Inflammatory macrophage treated with lipopolysaccharide for 4 hours (primary cell): ENCODE data around the gene NCOA7.

Experiments used
- DNase-seq: peaks from one replicate; pipeline ENCODE4 v3.0.0-alpha.2; 2020

Gene NCOA7, protein sequence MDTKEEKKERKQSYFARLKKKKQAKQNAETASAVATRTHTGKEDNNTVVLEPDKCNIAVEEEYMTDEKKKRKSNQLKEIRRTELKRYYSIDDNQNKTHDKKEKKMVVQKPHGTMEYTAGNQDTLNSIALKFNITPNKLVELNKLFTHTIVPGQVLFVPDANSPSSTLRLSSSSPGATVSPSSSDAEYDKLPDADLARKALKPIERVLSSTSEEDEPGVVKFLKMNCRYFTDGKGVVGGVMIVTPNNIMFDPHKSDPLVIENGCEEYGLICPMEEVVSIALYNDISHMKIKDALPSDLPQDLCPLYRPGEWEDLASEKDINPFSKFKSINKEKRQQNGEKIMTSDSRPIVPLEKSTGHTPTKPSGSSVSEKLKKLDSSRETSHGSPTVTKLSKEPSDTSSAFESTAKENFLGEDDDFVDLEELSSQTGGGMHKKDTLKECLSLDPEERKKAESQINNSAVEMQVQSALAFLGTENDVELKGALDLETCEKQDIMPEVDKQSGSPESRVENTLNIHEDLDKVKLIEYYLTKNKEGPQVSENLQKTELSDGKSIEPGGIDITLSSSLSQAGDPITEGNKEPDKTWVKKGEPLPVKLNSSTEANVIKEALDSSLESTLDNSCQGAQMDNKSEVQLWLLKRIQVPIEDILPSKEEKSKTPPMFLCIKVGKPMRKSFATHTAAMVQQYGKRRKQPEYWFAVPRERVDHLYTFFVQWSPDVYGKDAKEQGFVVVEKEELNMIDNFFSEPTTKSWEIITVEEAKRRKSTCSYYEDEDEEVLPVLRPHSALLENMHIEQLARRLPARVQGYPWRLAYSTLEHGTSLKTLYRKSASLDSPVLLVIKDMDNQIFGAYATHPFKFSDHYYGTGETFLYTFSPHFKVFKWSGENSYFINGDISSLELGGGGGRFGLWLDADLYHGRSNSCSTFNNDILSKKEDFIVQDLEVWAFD

DNA sequence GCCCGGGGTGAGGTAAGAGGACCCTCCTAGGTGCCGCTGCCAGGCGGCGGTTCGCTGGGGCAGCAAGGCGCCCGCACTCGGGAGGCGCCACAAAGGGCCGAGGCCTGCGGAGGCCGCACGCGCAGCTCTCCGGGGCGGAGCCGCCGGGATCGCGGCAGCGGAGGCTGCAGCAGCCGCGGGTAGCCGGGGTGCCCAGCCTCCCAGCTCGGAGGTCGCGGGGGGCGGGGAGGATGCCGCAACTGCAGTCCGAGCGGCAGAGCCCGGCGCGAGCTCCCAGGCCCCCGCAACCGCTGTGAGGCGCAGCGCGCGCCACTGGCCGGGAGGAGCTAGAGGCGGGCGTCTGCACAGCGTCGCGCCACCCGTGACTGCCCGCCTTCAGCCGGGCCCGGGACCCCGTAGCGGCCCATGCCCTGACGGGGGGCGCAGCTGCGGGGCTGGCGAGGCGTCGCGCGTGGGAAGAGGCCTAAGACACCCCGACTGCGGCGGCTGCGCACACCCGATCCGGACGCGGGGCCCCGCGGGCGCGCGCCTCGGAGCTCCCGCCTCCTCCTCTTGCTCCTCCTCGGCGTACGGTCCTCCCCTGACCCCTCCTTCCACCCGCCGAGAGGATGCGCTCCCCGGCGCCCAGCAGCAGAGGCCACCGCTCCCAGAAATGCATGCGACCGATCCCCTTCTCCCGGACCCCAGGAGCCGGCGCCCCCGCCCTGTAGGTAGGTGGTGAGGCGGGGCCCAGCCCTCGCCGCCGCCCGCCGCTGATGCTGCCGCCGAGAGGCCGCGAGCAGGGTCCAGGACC lies at the start of gene NCOA7:
Gene NCOA7, plus strand, starts transcription at position 603 of the 793 bp plus-strand sequence. CDS start 24,395 bp downstream, outside the sequence.
- DNase-seq, result peak; percentile 79

DNA sequence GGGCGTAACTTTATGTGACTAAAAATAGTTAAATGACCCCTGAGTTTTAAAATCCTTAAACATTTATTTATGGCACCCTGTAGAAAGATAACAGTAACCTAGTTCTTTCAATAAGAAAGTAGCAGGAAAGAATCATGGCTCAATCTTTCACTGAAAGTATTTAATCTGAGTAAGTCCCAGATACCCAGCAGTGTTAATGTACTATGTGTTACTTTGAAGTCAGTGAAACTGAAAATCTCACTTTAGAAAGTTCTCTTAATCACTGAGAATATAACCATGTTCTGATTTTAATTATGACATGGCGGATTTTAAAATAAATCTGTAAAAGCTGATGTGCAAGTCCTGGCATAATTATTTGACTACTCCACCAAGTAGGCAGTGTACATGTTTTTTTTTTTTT lies 49.4 kb upstream of the NCOA7 start:
- no peak for DNase-seq

DNA sequence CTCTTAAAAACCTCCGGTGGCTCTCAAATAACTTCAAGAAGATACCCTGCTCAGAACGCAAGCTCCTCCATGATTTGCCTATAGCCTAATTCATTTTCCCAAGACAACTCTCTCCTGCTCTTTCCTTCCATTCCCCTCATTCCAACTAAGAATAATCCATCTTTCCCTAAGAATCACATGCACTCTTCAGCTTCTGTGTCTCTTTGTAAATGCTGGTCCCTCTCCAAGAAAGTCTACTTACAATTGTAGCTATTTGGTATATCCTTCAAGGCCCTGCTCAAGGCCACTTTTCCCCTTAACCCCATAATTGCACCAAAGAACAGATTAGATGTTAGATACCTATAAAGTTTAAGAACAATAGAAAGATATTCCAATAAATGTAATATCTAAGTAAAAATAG lies 48.7 kb upstream of the NCOA7 start:
- no peak for DNase-seq

DNA sequence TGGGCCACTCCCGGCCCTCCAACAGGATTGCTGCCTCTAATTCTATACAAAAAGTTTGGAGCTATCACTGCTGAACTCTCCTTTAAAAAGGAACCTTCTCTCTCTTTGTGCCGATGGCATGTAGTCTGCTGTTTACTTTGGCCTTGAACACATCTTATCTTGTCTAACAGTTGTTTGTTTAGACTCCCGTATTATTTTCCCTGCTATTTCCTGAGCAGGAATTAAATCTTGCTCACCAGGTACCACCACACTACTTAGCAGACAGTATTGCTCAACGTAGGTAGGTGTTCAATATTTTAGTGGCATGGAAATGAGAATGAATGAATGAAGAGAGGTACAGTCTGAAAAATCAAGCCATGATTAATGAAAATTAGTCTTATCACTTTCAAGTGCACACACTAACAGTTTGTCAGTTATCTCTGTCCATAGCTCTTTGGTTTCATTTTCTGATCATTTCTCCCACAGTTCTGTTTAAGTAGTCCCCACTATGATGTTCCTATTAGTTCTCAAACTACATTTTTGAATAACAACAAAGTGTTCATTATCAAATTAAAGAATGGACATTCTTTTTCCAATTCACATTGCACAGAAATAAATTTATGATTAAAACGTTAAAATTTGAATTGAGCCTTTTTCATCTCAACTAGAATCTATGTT lies 48.2 kb upstream of the NCOA7 start:
- DNase-seq, result no peak

DNA sequence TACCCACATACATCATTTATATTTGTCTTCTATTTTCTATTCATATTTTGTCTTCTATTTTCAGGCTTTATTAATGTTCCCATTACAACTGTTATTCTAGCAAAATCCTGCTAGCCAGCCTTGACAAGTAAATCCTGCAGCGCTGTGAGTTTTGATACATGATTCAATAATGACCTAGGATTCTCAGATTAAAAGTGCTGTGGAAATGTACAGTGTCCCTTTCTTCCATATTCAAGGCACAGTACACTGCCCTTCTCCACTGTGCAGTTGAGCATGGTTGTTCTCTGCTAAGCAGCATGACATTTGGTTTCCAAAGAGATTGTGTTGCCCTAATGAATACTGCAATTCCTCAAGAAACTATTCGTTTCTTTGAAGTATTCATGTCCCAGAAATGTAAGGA lies 47.2 kb upstream of the NCOA7 start:
- DNase-seq, result no peak

DNA sequence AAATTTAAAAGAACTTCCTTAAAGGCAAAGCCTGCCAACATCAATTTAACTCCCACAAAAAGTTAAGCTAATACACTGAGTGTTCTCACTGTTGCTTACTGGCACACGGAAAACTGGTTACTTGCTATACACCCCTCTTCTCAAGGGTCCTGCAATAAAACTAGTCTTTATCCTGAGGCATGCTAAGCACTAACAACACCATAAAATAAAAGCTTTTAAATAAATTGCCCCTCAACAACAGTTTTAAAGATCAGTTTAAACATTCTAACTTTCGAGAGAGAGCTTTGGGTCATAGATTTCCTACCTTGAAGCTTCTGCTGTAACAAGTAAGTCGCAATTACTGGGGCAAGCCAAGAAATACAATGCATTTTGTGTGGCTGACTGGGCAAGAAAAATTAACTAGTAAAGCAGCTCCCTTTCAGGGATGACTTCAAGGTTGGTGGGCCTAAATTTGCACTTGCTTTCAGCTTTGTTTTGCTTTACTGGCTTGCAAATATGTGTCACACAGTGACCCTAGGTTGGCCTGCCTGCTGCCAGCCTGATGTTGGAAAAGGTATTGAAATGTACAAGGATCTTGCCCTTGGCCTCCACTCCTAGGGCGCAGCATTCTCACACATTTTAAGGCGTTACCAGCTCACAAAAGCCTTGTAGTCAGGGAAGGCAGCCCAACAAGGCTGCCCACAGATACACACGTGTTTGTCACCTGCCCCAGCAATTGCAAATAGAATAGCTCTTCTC lies 45.3 kb upstream of the NCOA7 start:
- DNase-seq, result no peak

DNA sequence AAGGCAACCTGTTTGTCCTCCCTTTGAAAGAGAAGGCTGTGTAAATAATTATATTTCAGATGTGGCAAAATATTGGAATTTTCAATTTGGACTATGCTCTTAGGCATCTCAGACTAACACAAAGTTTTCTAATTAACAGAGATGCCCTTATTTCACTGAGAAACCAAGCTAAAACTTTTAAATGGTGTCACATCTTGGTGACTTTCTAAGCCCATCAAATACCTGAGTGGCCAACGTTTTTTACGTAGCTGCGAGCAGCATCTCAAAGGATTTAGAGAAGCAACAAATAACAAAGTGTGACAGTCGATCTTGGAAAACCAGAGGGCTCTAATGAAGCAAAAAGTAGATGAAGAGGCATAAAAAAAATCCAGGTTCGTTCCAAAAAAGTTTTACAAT lies 44.7 kb upstream of the NCOA7 start:
- no peak for DNase-seq

DNA sequence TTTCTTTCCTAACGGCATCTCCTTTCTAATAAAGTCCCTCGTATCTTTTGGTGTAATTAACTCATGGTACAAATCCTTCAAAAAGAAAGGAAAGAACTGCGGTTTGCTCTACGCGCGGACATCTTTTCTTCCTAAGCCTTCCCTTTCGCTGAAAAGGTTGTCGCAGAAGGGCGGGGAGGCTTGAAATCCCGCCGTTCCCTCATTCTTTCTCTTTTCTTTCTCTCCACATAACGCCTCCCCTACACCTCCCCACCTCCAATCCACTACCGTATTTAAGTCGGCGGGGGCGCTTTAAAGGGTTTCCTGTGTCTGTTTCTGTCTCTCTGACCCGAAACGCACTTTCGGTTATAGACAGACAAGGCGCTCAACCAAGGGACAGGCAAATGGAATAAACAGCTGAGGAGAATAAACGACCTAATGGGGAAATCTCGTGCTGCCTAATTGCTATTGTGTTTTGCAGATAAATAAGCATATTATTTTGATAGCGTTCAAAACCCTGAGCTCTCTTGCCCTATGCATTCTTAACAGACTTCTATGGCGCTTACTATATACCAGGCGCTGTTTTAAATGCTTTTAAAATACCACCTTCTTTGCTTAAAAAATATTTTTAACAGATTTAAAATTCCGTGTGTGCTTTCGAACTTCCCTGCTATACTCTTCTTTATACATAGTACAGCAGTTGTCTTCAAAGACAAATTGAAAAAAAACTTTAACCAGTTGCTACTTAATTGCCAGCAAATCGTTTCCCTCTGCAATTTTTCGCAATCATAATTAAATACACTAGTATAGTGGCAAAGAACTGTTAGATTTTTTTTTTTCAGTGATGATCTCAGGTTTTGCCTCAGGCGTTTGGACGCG lies 43.8 kb upstream of the NCOA7 start:
- peak; percentile 70 for DNase-seq

DNA sequence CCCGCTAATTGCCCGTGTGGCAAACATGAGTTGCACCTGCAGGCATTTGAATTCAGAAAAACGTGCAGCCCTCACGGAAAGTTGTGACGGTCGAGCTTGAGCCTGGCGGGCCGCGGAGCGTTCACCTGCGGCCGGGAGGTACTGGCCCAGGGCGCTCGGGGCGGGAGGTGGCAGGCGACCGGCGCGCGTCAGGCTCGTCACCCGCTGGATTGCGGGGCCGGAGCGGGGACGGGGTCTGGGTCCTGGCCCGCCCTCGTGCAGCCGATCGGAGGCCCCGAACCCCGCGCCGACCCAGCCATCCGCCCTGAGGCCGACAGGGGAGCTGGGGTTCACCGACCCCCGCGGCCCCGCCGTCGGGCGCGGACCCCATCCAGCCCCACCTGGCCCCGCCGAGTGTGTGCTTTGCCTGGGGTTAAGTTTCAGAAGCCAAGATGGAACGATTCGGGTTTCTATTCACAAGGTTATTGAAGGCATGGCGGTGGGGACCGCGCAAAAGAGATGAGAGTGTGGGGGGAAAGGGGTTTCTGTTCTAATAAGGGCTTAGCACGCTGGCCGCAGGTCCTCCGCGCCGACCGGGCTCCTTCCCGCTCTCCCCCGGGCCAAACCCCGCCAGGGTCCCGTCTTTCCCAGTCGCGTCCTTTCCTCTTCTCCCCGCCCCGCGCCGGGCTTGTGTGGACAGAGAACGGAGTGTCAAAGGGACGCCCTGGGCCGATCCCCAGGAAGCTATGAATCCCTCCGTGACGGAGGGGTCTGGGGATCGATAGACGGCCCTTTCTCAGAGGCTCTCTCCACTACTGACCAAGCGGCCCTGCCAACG lies 43.0 kb upstream of the NCOA7 start:
- no peak for DNase-seq

DNA sequence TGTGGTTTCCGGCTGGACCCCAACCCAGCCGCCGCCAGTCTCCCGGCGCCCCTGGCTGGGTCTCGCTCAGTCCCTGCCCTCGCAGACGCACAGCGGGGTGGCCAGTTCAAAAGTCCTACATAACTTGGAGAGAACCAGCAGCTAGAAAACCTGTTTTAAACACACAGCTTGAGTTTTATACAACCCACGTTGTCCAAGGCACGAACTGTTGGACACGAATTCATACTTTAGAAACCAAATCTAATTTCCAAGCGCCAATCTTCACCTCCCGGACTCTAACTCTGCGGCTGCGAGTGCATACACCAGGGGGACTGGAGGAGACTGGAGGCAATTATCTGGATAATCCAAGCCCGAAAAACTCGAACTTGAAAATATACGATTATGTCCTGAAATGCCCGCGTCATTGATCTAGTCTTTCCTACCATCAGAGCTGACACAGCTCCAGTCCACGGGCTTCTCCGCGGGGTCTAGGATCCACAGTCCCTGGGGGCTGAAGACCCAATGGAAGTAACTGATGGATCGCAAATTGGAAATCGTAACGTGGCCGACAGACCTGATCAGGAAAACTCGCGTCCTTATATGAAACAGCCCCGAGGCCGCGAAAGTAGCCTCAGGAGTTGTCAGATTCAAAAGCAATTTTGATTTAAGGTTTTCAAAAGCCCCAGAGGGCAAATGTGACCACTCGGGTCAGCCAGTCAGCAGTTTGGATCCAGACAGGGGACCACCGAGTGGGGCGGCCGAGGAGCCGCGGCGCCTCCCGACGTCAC lies 42.2 kb upstream of the NCOA7 start:
- DNase-seq, result no peak

DNA sequence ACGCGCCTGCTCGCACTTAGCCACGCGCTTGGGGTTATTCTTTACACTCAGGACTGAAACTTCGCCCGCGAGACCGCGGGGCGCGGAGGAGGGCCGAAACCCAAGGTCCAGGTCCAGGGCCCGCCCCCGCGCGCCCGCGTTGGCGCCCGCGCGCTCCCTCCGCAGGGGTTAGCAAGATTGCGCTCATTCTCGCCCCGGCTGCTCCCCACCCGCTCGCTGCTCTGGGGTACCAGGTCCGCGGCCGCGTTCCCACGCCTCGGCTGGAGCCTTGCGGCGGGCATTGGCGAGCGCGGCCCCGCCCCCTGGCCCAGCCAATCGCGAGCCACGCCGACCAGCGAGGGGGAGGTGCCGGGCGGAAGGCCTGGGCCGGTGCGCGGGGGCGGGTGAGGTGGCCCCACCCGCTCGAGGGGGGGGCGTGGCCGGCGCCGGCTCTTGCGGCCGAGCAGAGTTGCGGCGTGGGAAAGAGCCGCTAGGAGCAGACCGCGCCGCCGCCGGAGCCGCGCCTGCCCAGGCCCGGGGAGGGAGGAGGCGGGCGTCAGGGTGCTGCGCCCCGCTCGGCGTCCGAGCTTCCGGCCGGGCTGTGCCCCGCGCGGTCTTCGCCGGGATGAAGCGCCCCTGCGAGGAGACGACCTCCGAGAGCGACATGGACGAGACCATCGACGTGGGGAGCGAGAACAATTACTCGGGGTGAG lies 41.4 kb upstream of the NCOA7 start, which contains the start of gene HEY2:
Gene HEY2, plus strand, starts transcription at position 460 of the 692 bp plus-strand sequence. Its CDS starts 145 bp downstream, at position 605.
- peak; percentile 92 for DNase-seq

DNA sequence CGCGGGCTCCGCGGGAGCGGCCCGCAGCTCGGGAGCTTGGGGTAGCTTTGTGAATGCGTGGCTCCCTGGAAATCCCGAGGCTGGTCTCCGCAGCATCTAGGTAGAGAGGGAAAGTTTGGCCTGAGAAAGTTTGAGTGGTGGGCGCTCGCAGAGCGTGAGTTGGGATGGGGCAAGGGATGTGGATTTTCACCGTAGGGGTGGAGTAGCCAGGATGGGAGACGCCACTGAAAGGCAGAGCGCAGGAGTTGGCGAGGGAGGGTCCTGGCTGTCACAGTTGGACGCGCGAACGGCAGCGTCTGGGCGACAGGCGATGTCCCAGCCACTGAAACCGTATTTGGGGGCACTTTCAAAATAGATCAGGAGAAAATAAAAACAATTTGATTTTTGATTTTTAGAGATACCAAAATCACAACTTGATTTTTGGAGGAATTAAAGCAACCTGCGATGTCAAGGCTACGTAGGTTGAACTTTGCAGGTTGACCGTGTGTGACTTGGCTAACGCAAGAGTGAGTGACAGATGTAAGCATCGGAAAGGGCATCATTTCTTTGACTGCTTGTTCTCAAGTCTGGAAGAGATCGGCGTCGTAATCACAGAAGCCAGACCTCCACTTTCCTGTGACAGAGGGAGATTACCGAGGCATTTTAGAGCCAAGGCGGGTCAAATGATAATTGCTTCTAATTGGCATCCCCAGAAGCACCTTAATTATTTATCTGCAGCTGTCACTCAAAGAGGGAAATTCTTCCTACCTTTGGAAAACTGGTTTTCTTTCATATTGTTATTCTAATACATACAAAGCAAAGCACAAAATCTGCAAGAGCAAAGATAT lies 40.7 kb upstream of the NCOA7 start:
- DNase-seq, result no peak

DNA sequence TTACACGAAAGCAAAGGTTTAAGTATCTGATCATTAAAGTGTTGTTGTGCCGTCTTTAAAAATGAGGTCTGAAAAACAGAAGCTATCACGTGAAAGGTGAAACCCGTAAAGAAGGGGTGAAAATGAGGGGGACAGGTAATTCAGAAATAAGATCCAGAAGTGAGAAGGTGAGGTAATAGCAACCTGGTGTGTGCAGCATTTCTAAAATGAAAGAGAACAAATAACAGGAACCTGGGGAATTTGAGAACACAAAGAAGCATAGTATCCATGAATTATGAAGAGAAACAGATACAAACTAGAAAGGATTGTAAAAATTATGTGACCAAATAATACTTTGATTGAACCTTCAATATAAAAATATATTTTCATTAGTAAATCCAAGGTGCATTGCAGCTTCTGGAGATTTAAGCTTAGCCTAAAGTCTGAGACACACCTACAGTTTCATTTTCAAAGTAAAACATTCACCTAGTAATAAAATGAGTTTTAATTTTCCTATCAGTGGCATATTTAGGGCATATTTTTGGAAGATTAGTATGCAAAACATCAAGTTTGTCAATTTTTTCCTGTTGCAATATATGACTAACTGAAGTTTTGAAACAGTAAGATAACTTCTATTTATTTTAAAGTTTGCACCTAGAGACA lies 39.9 kb upstream of the NCOA7 start:
- peak; percentile 21 for DNase-seq

DNA sequence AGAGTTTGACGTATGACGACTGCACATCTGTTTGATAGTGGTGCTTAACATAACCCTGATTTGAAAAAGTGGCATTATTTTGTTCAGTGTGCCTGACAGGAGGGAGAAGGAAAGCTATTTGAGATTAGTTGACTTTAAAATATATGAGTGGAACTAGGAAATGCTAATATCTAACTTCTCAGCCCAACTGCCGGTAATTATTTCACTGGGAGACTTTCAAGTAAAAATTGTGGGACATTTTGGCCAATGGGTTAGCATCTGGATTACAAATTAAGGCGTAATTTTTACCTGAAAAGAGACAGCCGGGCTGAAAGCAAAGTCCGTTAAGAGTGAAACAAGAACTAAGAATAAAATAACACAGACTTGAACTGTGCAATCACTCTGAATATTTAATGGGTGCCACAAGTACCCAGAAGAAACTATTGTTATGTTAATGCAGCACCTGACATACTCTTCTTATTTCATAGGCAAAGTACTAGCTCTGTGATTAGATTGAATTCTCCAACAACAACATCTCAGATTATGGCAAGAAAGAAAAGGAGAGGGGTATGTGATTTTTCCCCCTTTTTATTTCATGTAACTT lies 39.3 kb upstream of the NCOA7 start:
- DNase-seq, result no peak

DNA sequence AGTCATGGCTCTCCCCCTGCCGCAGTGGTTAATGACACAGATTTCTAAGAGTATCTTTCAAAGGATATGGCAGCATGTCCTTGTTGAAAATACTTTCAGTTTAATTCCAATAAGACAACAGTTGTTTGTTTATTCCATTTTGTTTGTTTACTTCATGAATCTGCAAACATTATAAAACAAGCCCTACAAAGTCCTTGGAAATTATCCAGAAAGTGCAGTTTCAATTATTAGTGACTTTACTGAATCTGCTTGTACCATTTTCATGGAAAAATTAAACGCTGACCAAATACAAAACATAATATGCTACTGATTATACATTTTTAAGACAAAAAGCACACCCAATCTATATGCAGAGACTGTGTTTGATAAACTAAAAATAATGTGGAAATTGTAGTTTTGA lies 38.0 kb upstream of the NCOA7 start:
- DNase-seq, result no peak

DNA sequence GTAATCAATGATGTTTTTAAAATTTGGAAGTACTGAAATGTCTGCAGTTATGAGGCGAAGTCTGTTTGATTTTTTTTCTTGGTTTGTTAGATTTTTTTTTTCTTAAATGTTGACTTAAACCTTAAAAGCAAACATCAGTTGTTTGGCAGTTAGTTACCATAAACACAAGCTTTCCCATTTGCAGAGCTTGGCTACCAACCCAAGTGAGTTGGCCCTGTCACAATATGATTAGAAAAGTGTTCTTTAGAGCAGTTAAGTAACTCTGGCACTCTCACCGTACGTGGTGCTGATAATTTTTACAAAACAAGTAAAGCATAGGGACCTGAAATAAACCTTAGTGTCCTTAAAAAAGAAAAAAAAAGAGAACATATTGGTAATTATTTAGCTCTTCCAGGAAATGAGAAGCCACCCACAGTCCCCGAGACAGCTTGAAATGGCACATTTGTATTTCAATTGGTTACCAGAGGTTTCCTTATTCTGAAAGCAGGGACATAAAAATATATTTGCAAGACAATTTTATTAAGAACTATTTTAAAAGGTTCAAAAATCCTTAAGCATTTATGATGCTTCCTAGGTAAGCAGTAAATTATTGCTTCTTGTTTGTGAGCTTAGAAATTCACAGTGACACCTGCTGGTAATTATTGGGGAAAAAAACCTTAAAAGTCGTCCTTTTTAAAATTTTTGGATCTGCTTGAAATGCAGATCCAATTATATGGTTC lies 37.4 kb upstream of the NCOA7 start:
- DNase-seq, result peak; percentile 29
